Lower lobe of right lung (tissue), 2 donors: ENCODE results near the gene DCAF8L2. TPM values are rescaled to one million over a fixed set of nuclear protein-coding genes. Genes with fewer than 3 reads are reported as not detected.

ENCODE experiments used
- ATAC-seq, 2 donors: fragments of 200-7000 bp; cut with Tn5 transposase; one replicate each; pipeline ENCODE4 v1.9.1; 2020 to 2022; ENCODE audit warnings: mild to moderate bottlenecking in 2 of 2, moderate library complexity in 2 of 2
- DNase-seq: peaks from one replicate; pipeline ENCODE4 v3.0.0-alpha.2; 2020
- H3K27ac ChIP-seq: fragments of 200-600 bp; one replicate; pipeline ENCODE4 v1.8.0; 2022
- H3K27me3 ChIP-seq: fragments of 200-600 bp; one replicate; pipeline ENCODE4 v1.8.0; 2022; ENCODE audit warnings: low read depth
- H3K36me3 ChIP-seq: fragments of 200-600 bp; one replicate; pipeline ENCODE4 v1.8.0; 2022; ENCODE audit warnings: mild to moderate bottlenecking
- H3K4me1 ChIP-seq: fragments of 200-600 bp; one replicate; pipeline ENCODE4 v1.8.0; 2022
- H3K4me3 ChIP-seq: fragments of 200-600 bp; one replicate; pipeline ENCODE4 v1.8.0; 2022; ENCODE audit warnings: mild to moderate bottlenecking
- H3K9me3 ChIP-seq: fragments of 200-600 bp; one replicate; pipeline ENCODE4 v1.8.0; 2022
- intact Hi-C: fragments of 100-400 bp; cut with DNase I; formaldehyde crosslinking; loops from one replicate; pipeline ENCODE4 v1.11.0; 2022
- total RNA-seq: library from RNA; stranded (reverse); fragmentation: NEBNext Ultra II Directional; extraction: Animal tissue kit (Norgen Biotek cat#: 25700); gene quantifications from one replicate; pipeline ENCODE4 v1.2.1, GENCODE V29; 2021
- TF ChIP-seq, protein P1 (sequence below): fragments of 200-600 bp; IDR thresholded peaks from one replicate; pipeline ENCODE4 v1.8.0; 2022; ENCODE audit warnings: antibody characterized with exemption, mild to moderate bottlenecking
- donor health status: DM: no; HTN: yes; CAD: no; lungs with severe emphysema.

Gene DCAF8L2
- total RNA-seq, 1 donor from 2014 or later: not detected

DNA sequence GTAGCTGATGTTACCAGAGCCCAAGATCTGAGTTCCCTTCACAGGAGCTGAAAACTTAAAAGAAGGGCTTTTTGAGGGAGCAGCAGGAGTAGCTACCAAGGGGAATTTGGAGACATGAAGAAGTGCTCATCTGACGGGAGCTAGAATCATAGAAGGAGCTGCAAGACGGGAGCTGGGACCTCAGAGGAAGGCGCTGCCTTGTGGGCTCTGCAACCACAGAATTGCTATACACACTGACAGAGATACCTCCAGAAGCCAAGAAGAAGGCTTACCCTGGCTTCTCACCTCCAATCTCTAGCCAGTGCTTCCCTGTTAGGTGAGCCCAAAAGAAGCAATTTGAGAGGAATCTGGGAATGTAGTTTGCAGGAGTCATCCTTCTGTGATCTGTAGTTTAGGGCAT is 35.9 kb downstream of the DCAF8L2 start:
- ATAC-seq: no peak
- no peaks in the 10 kb centered on the region for H3K9me3 ChIP-seq
- no peaks in the 10 kb centered on the region for H3K27me3 ChIP-seq
- no peaks in the 10 kb centered on the region for H3K4me1 ChIP-seq
- no peak overlapping the region for H3K27ac ChIP-seq
- intact Hi-C loops: no loop called here
- TF ChIP-seq, protein P1, sequence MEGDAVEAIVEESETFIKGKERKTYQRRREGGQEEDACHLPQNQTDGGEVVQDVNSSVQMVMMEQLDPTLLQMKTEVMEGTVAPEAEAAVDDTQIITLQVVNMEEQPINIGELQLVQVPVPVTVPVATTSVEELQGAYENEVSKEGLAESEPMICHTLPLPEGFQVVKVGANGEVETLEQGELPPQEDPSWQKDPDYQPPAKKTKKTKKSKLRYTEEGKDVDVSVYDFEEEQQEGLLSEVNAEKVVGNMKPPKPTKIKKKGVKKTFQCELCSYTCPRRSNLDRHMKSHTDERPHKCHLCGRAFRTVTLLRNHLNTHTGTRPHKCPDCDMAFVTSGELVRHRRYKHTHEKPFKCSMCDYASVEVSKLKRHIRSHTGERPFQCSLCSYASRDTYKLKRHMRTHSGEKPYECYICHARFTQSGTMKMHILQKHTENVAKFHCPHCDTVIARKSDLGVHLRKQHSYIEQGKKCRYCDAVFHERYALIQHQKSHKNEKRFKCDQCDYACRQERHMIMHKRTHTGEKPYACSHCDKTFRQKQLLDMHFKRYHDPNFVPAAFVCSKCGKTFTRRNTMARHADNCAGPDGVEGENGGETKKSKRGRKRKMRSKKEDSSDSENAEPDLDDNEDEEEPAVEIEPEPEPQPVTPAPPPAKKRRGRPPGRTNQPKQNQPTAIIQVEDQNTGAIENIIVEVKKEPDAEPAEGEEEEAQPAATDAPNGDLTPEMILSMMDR: no peak
- H3K4me3 ChIP-seq: no peak overlapping the region
- H3K36me3 ChIP-seq: no peaks in the 10 kb centered on the region
- no peak for DNase-seq

DNA sequence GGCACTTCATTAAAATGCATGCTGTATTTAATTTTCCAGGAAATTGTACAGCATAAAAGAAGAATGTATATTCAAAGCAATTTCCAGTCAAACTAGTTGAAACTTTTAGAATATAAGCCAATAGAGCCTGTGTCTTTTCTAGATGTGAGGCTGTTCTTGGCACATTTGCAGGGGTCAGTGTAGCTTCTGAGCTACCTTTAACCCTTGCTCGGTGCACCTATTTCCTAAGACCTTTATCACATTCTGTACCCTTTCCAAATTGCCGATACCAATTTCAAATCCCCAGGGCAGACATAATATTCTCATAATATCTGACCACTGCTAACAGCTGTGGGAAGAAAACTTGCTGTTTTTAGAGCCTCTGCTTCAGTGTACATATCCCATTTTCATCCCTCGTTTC is 43.2 kb downstream of the DCAF8L2 start:
- Histone ChIP-seq H3K27ac (no peak overlapping the region), H3K9me3 (no peaks in the 10 kb centered on the region), H3K27me3 (no peaks in the 10 kb centered on the region), H3K4me3 (no peak overlapping the region), H3K4me1 (no peaks in the 10 kb centered on the region), H3K36me3 (no peaks in the 10 kb centered on the region)
- DNase-seq (no peak), ATAC-seq (no peak)
- TF ChIP-seq, protein P1: no peak
- intact Hi-C loops: no loop called here

DNA sequence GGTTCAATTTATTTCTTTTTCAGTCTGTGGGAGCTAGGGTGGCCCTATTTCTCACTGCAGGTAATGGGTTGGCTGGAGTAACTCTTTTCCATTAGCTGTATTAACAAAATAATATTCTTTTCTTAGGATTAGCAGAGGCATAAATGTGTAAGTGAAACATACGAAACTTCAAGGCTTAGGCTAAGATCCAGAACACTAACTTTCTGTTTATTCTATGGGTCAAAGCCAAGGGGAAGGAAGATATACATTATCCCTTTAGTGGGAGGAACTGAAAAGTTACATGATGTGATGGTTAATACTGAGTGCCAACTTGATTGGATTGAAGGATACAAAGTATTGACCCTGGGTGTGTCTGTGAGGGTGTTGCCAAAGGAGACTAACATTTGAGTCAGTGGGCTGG is 66.4 kb downstream of the DCAF8L2 start:
- no peaks in the 10 kb centered on the region for H3K36me3 ChIP-seq
- H3K4me3 ChIP-seq: no peak overlapping the region
- ATAC-seq (no peak), DNase-seq (no peak)
- H3K4me1 ChIP-seq: no peaks in the 10 kb centered on the region
- no peaks in the 10 kb centered on the region for H3K9me3 ChIP-seq
- no peaks in the 10 kb centered on the region for H3K27me3 ChIP-seq
- no peak overlapping the region for H3K27ac ChIP-seq
- intact Hi-C loops: no loop called here
- TF ChIP-seq, protein P1: no peak

DNA sequence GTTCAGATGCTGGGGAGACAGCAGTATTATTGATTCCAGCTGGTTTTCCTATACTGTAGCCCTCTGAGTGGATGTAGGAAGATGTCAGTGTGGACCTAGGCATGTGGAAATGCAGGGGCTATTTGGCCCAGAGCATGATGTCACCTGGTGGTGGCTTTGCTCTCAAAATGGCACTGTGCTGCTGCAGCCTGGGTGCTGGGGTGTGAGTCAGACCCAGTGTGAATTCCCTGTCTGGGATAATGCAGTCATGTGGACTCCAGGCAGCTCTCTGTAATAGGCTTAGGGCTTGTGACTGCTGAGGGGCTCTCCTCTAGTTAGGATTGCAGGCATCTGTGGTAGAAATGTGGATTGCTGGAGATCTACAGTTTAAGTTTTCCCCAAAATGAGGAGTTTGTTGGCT is 70.7 kb downstream of the DCAF8L2 start:
- H3K27me3 ChIP-seq: no peaks in the 10 kb centered on the region
- intact Hi-C loops: no loop called here
- no peaks in the 10 kb centered on the region for H3K36me3 ChIP-seq
- no peak overlapping the region for H3K4me3 ChIP-seq
- H3K4me1 ChIP-seq: no peaks in the 10 kb centered on the region
- no peaks in the 10 kb centered on the region for H3K9me3 ChIP-seq
- TF ChIP-seq, protein P1: no peak
- DNase-seq: no peak
- ATAC-seq: no peak
- no peak overlapping the region for H3K27ac ChIP-seq

DNA sequence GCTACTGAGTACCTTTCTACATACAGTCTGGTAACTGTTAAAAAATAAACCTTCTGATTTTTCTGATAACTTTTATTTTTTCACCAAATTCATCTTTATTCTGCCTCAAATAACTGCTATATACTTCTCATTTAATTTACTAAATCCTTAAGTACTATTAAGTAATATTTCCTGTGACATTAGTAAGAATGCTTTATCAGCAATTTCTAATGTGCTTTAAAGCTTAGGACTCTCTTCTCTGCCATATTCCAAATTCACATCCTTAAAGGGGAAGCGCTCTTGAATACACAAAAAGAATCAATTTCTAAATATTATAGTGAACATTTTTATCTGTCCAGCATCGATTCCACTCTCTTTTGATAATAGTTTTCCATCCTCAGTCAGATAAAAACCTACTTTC is 81.1 kb downstream of the DCAF8L2 start:
- Histone ChIP-seq H3K4me1 (no peaks in the 10 kb centered on the region), H3K4me3 (no peak overlapping the region), H3K27me3 (no peaks in the 10 kb centered on the region), H3K36me3 (no peaks in the 10 kb centered on the region), H3K9me3 (no peaks in the 10 kb centered on the region), H3K27ac (no peak overlapping the region)
- intact Hi-C loops: no loop called here
- no peak for DNase-seq
- TF ChIP-seq, protein P1: no peak
- no peak for ATAC-seq

DNA sequence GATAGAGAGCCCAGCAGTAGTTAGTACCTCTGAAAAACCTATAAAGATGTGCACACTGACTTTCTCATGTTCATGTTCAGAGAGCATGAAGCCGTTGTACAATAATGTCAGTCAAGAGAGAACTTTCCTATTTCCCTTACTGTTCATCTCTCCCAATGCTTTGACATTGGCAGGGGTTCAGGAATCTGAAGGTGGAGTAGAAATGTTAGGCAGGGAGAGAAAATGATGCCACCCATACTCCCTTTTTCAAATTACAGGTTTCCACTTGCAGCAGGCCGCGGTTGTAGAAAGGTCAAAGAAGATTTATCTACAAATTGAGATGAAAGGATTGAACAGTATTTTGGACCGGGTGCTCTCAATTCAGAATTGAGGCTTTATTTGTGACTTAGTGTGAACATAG is 84.3 kb downstream of the DCAF8L2 start:
- intact Hi-C loops: no loop called here
- Histone ChIP-seq H3K27ac (no peak overlapping the region), H3K9me3 (no peaks in the 10 kb centered on the region), H3K27me3 (no peaks in the 10 kb centered on the region), H3K36me3 (no peaks in the 10 kb centered on the region), H3K4me3 (no peak overlapping the region), H3K4me1 (no peaks in the 10 kb centered on the region)
- TF ChIP-seq, protein P1: no peak
- ATAC-seq (no peak), DNase-seq (no peak)
